NCI-H2196 (cell line): ENCODE measurements around the gene RAB3IL1.
"Not testable (repeated sequence)": the region's sequence is repeated elsewhere in the genome, so short reads cannot be mapped to it uniquely, and the experiment has no call there.

Experiments
- DNase-seq: peaks from one replicate; lab custom pipeline; 2025; ENCODE audit not compliant: unreplicated experiment; lab: John Stamatoyannopoulos, UW

Gene RAB3IL1, protein sequence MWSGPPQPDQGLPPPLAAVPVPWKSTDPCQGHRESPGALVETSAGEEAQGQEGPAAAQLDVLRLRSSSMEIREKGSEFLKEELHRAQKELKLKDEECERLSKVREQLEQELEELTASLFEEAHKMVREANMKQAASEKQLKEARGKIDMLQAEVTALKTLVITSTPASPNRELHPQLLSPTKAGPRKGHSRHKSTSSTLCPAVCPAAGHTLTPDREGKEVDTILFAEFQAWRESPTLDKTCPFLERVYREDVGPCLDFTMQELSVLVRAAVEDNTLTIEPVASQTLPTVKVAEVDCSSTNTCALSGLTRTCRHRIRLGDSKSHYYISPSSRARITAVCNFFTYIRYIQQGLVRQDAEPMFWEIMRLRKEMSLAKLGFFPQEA

GRCh38 chr11:61917334-61918109 lies at the start of gene RAB3IL1:
Gene RAB3IL1, minus strand, starts transcription at chr11:61917566. Its CDS starts 199 bp downstream, at chr11:61917367.
- DNase-seq, result peak; percentile 48

- no peak for DNase-seq
These were observed 49.4 kb upstream of the RAB3IL1 start for GRCh38 chr11:61966734-61967115.

DNA sequence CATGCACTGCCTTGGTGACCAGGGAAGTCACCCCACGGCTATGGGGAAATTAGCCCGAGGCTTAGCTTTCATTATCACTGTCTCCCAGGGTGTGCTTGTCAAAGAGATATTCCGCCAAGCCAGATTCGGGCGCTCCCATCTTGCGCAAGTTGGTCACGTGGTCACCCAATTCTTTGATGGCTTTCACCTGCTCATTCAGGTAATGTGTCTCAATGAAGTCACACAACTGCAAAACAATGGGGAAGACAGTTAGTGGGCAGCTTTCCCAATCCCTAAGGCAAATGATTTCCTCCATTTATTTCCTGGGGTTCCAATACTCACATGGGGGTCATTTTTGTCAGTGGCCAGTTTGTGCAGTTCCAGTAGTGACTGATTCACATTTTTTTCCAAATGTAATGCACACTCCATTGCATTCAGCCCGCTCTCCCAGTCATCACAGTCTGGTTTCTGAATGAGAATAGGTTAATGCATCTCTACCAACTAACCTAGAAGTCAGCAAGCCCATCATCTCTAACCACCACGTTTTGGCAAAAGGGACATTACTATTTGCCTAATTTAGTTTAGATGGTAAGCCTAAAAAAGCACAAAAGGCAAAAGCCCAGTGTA lies 47.4 kb upstream of the RAB3IL1 start:
- not testable (repeated sequence) for DNase-seq

DNA sequence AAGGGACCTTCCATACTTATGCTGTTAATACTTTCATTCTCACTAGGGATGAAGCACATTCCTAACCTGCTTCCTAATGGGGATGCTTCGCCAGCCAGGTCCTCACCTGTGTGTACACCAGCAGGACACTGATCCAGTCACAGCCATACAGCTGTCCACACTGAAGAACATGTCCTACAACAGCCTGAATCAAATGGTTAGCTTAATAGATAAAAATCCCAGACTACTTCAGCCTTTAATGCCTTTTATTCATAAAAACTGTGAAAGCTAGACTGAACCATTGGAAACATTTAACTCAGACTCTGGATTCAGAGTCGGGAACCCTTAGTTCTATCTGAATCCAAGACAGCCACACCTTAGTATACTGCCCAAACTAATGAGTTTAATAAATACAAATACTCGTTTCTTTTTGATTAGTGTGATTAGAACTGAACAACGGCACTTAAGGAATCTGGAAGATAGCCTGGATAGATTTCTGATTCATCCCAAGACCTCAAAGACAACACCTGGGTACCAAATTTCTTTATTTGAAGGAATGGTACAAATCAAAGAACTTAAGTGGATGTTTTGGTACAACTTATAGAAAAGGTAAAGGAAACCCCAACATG lies 46.8 kb upstream of the RAB3IL1 start:
- no peak for DNase-seq

GRCh38 chr11:61963282-61964057 lies 46.1 kb upstream of the RAB3IL1 start:
- DNase-seq, result no peak

GRCh38 chr11:61963016-61963281 lies 45.6 kb upstream of the RAB3IL1 start:
- no peak for DNase-seq

DNA sequence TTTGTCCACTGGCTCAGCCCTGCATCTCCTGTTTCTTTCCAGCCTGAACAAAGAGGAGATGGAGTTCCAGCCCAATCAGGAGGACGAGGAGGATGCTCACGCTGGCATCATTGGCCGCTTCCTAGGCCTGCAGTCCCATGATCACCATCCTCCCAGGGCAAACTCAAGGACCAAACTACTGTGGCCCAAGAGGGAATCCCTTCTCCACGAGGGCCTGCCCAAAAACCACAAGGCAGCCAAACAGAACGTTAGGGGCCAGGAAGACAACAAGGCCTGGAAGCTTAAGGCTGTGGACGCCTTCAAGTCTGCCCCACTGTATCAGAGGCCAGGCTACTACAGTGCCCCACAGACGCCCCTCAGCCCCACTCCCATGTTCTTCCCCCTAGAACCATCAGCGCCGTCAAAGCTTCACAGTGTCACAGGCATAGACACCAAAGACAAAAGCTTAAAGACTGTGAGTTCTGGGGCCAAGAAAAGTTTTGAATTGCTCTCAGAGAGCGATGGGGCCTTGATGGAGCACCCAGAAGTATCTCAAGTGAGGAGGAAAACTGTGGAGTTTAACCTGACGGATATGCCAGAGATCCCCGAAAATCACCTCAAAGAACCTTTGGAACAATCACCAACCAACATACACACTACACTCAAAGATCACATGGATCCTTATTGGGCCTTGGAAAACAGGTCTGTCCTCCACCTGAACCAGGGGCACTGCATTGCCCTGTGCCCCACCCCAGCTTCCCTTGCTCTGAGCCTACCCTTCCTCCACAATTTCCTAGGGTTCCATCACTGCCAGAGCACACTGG lies 45.0 kb upstream of the RAB3IL1 start:
- no peak for DNase-seq

DNA sequence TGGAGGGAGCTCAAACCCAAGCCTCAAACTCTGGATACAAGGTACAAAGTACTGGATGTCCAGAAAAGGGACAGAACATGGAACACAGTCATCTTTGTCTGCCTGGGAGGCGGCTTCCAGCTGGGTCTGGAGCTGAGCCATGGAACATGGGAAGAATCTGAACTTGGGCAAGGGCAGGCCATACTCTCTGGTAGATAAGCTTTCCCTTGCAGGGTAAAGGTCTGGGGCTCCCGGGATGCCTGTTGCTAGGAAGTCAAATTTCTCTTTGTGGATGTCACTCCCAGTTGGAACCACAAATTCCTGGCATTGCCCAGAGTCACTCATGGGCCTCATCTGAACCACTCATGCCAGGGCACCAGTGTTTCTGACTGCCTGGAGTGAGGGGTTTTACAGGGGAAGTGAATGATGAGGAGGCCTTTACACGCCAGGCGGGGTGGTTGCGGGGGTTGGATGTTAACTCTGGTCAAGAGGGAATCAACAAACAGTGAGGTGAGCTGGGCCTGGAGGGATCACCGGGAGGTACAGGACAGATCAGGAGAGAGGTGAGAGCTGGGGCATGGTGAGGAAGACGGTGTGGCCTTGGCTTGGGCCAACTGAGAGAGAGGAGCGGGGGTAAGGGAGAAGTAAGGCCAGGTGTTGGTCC lies 44.3 kb upstream of the RAB3IL1 start:
- no peak for DNase-seq

DNA sequence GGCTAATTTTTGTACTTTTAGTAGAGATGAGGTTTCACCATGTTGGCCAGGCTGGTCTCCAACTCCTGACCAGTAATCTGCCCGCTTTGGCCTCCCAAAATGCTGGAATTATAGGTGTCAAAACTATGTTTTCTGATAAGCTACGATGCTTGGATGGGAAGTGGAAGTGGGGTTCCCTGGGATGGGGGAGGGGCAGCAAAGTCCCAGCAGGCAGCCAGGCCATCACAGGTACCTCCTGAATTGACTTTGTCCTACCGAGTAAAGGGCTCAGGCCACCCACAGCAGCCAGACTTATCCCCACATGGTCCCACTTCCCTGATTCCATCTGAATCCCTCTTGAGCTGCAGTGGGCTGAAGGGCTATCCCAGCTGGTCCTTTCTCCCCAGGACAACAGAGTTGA lies 43.2 kb upstream of the RAB3IL1 start:
- DNase-seq, result no peak

DNA sequence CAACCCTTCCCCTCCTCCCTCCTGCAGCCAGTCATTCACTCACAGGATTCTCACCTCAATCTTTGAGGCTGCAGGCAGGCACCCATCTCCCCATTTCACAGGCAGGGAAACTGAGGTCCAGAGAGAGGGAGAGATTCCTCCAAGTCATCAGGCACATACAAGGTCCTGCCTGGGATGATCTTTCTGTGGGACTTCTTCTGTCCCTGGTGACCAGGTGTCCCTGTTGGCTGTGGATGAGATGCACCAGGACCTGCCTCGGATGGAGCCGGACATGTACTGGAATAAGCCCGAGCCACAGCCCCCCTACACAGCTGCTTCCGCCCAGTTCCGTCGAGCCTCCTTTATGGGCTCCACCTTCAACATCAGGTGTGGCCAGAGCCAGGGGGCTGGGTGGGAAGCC lies 42.3 kb upstream of the RAB3IL1 start:
- DNase-seq, result no peak

DNA sequence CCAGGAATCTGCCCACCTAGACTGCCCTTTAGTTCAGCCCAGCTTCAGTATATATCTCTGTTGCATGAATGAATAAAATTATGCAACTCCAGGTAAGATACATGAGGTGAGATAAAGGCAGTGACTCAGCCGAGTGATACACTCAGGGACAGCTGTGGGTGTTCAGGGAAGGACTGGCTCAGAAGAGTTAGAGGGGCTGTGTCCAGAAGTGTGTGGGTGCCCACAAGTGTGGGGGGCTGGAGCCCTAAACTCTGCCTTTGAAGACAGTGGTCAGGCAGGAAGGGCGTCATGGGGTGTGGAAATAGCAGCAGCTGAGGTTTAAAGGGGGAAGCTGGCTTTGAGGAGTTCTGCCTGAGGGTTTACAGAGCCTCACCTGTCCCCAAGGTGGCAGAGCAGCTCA lies 41.7 kb upstream of the RAB3IL1 start:
- DNase-seq, result no peak

DNA sequence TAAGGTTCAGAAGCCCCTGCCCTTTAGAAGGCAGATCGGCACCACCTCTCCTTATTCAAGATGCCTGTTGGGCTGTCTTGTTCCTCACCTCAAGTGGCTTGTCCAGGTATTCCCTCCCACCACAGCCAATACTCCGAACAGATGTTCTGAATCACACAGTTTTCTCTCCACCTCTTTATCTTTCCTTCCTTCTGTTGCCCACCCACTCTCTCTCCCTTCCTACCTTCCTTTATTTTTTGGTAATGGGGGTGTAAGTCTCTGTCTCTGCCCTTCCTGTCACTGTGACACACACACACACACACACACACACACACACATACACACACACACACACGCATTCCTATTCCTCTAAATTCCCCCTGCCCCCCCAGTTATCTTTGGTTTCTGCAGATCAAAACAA lies 41.2 kb upstream of the RAB3IL1 start:
- DNase-seq, result no peak

DNA sequence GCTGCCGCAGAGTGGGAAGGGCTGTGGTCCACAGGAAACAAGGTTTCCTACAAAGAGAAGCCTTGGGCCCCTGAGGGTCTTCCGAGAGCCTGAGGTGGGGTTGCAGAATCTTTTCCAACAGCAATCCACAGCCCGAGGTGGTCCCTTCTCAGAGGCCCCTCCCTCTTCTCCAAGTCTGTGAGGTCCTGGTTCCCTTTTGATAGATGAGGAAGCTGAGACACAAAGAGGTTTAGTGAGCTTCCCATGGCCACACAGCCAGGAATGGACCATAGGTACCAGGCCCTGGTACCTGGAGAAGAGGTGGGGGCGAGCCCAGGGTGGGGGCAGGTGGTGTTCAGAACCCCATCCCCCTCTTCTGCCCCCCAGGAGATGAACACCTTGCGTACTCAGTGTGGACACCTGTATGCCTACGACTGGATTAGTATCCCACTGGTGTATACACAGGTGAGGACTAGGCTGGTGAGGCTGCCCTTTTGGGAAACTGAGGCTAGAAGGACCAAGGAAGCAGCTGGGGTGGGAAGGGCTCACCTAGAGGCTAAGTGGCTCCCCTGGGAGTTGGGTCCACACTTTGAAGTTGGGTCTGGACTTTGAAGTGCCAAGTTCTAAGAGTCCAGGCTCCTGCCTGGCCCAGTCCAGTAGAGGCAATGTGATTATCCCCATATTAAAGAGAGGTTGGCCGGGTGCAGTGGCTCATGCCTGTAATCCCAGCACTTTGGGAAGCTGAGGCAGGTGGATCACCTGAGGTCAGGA lies 39.8 kb upstream of the RAB3IL1 start:
- DNase-seq, result no peak

DNA sequence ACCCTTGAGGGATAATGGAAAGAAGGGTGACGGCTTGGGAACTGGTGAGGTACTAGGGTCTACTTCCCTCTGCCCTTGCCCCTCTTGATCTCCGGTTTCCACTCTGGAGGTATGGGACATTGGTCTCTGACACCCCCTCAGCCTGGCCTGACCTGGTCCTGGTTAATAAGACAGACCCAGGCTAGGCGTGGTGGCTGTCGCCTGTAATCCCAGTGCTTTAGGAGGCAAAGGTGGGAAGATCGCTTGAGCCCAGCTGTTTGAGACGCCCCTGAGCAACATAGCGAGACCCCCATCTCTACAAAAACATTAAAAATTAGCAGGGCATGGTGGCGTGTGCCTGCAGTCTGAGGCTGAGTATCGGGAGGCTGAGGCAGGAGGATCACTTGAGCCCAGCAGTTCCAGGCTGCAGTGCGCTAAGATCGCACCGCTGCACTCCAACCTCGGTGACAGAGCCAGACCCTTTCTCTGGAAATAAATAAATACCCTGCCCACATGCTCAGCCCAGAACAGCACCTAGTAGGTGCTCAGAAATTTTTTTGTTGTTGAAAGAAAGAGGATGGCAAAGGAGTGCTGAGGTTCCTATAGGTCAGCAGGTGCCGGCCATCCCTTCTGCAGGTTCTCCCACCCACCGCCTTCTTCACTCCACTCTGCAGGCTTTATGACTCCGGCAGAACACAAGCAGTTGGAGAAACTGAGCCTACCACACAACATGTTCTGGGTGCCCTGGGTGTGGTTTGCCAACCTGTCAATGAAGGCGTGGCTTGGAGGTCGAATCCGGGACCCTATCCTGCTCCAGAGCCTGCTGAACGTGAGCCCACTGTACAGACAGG lies 39.0 kb upstream of the RAB3IL1 start:
- no peak for DNase-seq

GRCh38 chr11:61955422-61956135 lies 38.2 kb upstream of the RAB3IL1 start:
- DNase-seq, result no peak

- DNase-seq, result no peak
These were observed 37.6 kb upstream of the RAB3IL1 start for GRCh38 chr11:61954851-61955421.
